ENCODE data around the gene ARMC6.

DNA sequence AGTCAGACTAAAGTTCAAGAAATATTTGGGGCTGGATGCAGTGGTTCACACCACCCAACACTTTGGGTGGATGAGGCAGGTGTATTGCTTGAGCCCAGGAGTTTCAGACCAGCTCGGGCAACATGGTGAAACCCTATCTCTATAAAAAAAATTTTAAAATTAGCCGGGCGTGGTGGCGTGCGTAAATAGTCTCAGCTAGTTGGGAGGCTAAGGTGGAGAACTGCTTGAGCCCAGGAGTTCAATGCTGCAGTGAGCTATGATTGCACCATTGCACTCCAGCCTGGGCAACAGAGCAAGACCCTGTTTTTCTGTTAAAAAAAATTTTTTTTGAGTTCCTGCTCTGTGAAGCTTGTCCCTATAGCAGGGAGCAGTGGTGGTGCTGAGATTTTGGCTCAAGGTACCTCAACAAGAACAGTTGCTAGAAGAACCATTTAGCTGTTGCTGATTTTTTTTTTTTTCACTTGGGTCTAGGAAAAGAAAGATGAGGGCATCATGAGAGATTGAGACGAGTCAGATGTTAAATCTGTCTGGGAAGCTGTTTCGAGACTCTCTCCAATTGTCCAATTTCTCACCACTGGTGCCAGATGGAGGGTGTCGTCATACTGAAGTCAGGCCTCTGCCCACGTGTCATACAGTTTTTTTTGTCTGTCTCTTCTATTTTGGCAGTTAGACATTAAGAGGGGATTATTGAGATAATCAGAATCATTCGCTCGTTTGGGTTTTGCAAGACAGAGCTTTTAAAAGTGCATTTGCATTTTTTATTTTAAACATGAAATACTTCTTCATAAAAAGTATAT lies 34.1 kb downstream of the ARMC6 start:
- TF ChIP-seq EZH2phosphoT487 (IDR thresholded peaks at IDR 0.05; ENCODE audit: borderline replicate concordance, low read length), result no peak
- TF ChIP-seq CTCF (IDR thresholded peaks at IDR 0.05; ENCODE audit: low read depth, low read length, poor library complexity, severe bottlenecking), result no peak

All from DOHH2 (cell line).